AML-193 (cell line): ENCODE results near the gene MDP1.

ENCODE experiments used
- DNase-seq, 2 experiments: peaks; one replicate each; lab custom pipeline; 2025; lab: John Stamatoyannopoulos, UW

MDP1 gene

DNA sequence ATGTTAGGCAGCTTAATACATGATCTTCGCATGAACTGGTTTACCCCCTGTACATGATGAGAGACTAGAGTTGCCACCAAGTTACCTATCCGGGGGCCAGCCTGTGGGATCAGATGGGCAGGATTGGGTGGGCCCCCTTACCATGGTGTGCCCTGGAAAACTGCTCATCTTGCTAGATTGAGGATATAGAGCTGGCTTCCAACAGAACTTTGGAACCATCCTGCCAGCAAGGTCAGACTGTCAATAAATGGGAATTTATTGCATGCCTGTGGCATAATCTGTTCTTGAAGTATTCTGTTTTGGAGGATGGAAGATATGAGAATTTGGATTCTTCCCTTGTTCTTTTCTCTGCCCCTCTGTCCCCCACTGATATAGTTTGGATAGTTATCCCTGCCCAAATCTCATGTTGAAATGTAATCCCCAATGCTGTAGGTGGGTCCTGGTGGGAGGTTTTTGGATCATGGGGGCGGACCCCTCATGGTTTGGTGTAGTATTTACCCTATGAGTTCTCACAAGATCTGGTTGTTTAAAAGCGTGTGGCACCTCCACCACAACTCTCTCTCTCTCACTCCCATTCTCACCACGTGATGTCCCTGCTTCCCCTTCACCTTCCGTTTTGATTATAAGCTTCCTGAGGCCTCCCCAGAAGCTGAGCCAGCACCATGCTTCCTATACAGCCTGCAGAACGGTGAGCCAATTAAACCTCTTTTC lies 16.9 kb downstream of the MDP1 start:
- no peak for DNase-seq

DNA sequence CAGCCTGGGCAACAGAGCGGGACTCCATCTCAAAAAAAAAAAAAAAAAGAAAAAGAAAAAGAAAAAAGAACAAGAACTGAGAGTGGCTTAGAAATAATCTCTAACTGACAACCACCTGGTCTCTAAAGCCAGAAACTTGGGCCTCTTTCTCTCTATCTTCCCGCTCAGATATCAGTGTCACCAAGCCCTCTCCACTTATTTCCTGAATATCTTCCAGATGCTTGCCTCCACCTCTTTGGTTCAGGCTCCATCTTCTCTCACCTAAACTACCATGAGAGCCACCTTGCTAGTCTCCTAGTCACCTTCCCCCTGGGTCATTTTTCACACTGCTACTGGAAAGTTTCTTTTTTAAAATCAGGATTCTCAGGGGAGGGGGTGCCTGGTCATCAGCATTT lies 18.8 kb downstream of the MDP1 start:
- DNase-seq, result no peak

DNA sequence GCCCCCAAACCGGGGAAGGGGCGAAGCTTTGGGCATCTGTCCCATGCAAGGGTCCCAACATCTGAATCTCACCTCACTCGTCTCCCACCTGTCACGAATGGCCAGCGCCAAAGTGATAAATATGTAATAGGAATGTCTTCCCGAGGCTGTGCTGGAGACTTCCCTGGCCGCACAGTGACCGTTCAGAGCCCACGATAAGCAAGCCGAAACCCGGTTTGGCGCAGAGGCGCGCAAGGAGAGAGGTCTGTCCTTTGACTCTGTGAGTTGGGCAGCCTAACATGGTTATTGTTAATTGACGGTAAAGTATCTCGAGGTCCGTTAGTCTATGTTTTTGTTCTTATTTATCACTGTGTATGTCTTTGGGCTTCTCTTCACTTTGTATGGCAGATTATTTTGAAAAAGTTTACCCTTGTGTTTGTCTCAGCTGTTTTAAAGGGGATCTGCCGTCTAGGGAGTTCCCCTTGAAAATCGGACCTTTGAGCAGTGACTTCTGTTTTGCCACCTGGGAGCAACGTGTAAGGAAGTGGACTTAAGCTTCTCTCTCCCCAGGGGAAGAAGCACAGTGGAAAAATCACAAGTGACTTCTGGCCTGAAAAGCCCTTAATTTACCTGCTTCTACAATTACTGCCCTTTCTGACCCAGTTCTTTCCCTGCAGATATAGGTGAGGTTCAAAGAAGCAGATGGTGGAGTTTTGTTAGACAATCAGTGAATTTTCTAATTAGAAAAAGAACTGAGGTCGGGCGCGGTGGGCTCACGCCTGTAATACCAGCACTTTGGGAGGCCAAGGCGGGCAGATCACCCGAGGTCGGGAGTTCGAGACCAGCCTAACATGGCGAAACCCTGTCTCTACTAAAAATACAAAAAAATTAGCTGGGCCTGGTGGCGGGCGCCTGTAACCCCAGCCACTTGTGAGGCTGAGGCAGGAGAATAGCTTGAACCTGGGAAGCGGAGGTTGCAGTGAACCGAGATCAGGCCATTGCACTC lies 19.5 kb downstream of the MDP1 start:
- peak in 1 of 2 experiments; percentile 56 for DNase-seq

DNA sequence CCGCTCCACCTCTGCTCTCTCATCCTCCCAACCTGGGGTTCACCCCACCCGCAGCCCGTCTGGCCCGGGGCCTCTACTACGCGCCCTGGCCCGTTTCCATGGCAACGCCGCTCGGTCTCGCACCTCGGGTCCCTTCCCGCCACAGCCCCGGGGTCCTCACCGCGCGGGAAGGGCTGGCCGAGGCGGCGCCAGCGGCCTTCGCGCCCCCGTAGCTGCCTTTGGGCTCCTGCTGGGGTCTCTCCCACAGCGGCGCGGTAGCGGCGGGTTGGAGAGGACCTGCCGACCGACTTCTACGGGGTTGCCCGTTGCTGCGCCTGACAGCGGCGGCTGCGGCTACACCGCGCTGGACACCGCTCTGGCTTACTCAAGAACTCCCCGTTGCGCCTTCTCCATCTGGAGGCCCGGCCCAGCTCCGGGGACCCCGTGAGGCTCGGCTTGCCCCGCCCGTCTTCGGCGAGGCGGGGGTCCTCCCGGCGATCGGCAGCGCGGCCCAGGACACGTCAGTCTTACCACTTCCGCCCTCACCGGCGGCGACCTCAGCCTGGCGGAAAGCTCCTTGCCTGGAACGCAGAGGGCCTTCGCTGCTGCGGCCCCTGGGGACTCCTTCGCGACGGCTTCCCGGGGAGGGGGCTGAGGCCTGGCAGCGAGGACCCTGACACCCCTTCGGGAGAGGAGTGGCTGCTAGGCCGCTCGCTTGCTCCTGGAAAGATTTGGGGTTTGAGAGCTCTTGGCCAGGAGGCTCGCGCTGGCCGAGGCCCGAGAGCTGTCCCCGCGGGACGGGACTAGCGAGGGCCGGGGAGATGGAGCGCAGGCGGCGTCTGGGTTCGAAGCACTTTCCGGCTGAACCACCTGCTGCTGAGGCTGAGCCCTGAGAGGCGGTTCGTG lies 20.4 kb downstream of the MDP1 start, which contains the start of gene TM9SF1:
Gene TM9SF1, minus strand, starts transcription at position 256 of the 885 bp plus-strand sequence. CDS start 422 bp downstream, outside the sequence.
- peak; percentile 64 to 74 for DNase-seq

DNA sequence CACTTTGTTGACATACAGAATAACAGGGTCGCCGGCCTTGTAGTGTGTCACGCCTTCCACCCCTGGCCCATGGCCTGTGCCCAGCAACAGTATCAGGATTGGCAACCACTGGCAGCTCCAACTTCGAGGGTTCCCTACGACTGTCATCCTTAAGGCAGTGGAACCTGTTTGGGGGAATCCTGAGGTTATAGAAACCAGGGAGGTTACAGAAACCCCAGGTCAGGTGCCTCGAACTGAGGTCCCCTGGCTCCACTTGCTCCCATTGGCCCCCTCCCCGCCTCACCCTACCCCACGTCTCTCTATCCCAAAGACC lies 21.0 kb downstream of the MDP1 start:
- DNase-seq, result no peak

DNA sequence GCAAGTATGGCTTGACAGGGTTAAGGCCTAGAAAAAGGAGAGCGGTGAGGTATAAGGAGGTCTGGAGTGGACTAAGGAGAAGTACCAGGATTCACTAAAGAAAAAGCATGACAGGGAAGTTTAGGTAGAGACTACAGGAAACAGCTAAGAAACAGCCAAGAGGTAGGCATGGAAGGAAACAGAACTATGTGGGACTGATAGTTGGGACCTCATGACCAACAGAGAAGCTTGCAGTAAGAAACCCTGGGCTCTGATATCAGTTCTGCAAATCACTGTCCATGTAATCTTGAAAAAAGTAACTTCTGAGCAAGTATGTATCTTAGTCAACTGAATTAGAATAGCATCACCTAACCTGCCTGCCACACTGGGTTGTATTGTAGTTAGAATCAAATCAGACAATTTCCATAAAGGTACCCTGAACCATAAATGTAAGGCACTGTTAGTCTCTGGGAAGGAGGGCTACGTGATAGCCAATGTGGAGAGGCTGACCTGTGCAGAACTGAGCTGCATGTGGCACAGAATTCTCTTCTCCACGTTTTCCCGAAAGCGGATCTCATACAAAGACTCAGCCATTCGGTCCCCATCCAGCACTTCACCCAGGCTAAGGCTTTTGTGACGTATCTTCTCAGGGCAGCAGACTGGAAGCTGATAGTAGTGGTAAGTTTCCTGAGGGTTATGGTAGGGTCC lies 21.5 kb downstream of the MDP1 start:
- DNase-seq, result no peak

DNA sequence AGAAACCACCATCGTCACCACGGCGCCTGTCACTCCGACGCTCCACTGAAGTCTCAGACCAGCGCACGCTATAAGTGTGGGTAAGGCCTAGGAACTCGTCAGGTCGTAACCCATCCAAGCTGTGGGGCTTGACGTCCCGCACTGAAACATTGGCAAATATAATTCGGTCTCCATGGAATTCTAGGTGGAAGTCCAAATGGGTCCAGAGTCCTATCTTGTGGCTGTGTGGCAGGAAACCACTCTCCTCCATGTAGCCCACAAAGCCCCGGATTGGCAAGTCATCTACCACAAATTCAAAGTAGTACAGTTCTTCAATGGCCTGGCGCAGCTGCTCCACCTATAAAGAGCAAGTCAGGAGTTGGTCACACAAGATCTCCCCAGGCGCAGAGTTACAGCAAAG lies 22.9 kb downstream of the MDP1 start:
- no peak for DNase-seq

DNA sequence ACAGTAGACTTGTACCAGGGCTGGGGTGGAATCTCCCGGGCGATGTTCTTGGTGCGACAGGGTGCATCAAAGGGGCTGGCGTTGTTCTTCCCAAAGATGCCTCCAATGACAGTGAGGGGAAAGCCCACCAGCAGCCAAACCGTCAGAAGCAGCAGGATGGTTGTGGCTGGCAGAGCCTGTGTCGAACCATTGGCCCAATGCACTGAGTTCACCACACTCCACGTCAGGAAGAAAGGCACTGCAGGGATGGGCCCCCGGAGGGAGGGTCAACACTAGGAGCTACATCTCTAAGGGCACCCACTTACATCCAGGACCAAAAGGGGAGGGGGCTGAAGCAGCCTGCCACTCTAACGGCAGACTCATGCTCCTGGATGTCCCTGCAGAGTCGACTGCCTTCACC lies 25.4 kb downstream of the MDP1 start:
- no peak for DNase-seq

DNA sequence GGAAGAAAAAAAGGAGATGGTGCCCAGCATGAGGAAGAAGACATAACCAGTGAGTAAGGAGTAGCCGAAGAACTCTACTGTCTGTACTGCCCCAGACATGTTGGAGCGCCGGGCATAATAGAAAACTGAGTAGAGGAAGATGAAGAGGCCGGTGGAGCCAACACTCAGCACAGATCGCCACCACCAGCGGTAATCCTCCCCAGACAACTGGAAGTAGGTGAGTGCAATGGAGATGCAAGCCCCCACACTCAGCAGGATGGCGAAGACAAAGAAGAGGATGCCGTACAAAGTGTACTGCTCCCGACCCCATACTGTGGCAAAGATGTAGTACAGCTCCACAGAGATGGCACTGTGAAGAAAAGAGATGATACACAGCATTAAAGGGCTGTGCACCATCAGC lies 26.4 kb downstream of the MDP1 start:
- no peak for DNase-seq

DNA sequence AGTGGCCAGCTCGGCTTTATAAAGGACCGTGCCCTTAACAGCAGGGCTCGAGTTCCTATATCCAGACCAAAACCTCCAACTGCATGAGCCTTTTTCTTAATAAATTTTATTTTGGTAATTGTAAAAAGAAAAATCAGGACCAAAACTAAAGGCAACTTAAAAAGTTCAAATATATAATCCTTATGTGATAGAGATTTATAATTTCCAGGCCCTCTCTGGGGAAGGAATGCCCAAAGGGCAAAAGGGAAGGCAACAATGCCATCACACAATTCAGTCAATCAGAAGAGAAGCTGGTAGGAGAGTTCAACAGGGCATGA lies 26.8 kb downstream of the MDP1 start:
- no peak for DNase-seq

DNA sequence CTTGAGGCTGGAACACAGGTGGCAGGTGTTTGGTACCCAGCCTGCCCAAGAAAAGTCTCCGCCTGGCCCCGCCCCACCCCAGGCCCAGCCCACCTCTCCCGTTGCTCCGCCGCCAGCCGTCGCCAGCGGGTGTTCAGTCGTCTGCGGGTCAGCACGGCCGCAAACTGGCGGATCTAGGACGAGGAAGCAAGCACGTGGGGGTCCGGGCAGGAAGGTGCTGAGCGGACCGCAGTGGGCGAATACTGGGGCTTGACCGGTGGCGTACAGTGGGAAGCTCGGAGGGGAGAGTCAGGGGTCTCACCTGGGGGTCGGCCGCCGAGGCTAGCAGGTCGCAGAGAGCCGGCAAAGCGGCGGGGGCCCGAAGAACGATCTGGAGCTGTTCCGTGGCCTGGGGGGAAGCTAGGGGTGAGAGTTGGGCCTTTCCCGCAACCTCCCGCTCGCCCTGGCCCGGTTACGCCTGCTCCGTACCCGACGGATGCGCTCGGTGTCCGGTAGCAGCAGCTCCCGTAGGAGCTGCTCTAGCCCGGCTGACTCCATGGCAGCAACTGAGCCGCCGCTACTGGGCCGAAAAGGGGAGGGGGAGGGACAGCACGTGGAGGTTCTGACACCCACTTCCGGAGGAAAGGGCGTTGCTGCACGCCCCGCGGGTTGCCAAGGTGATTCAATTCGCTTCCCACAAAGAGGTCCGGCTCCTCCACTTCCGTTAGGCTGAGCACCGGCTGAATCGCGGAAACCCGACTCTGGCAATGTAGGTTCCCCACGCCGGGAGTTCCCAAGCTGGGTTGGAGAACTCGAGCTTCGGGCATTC lies 27.4 kb downstream of the MDP1 start, which contains the start of gene IPO4:
Gene IPO4, minus strand, starts transcription at position 566 of the 808 bp plus-strand sequence. Its CDS starts 29 bp downstream, at position 537.
- DNase-seq, result peak; percentile 94 to 96

DNA sequence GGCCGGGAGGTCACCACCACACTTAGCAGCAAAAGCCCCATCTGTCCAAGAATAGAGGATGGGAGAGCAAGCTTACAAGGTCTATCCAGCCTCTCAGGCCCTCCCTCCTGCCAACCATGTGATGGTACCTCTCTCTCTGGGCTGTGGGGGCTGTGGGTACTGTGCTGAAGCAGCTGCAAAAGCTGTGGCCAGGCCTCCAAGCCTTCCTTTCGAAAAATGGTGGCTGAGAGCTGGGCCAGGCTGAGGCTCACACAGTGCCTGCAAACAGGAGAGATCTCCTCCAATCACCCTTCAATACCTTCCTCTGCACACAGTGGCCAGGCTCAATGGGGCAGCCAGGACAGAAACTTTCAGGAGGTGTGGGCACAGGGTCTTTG lies 28.3 kb downstream of the MDP1 start:
- no peak for DNase-seq

DNA sequence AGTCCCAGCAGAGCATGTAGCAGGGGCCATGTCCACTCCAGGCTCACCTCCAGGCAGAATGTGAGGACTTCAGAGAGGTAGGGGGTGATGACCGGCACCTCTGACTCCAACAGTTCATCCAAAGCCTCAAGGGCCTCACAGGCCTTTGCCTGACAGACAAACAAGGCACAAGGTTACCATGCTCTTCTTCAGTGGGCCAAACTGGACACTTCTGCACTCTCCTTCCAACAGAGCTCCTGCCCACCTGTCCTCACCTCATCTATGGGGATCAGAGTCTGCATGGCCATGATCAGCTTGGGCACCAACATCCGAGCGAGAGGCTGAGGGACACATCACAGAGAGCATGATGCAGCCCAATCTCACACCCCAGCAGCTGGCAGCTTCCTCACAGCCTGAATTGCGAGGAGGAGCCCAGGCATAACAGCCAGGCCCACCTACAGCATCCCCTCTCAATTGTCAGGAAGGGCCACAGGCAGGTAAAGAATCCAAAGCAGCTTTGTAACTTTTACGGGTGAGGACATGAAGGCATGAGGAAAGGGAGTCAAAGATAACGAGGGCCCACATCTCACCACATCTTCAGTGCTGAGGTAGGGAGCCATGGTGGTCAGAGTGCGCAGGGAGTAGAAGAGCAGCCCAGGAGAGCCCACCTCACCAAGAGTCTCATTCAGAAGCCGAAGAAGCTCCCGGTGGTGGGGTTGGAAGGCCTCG lies 28.9 kb downstream of the MDP1 start:
- no peak for DNase-seq

DNA sequence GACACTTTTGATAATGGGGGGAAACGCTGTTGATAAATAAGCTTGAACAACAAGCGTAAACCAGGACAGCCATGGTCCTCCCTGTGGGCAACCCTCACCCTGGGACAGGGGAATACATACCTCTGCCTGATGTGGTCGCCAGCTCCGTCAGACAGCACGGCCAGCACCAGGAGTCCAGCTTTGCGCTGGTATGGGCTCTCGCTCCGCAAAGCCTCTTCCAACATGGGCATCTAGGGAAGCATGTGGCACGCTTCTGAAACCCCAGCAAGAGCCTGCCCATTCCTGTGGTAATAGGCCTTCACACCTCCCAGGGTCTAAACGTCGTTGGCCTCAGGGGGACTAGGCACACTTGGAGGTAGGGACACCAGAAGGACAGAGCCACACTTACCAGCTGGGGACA lies 30.1 kb downstream of the MDP1 start:
- no peak for DNase-seq

DNA sequence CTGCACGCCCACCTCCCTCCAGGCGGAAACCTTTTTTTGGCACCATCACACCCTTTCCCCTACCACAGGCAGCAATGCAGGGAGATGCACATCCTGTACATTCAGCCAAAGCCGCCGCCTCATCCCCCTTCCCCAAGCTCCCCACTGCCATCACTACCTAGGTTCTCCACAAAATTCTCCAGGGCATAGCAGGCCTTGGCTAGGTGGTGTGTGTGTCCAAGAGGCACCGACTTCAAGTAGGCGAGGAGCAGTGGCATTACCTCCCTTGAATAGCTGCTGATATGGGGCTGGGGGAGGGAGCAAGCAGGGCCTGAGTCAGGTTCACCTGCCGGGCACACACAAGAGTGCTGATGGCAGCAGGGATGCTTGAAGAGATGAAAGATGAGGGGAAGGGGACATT lies 30.8 kb downstream of the MDP1 start:
- no peak for DNase-seq

DNA sequence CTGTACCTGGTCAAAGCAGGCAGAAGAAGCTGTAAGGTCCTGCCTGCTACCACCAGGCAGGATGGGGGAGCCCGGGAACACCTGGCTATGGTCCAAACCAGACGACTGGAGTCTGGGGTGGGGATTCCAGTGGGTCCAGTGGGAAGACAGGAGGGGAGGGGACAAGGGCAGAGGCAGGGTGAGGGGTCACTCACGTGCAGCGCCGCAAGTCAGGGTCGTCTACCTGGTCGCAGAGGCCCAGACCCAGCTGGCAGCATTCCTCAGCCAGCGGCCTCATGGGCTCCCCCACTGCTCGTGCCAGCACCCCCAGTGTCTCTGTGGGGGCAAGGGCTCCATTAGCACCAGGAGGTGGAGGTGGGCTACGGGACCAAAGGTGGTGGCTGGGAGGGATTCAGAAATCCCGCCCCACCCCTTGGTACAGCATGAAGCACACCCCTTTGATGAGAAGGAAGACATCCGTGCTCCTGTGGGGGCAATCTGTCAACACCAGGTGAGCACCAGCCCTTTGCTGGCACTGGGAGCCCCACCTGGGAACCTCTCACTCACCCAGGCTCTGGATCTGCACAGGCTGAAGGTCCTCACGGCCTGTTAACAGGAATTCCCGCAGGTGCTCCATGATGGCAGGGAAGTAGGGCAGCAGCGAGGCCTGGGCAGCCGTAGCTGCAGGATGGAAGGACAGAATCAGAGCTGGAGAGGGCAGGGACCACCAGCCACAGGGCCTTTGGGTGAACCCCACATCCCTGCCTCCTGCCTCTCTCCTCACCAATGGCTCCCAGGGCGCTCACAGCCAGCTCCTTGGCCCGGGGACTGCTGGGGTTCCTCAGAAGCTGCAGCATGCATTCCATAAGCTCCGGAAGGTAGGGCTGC lies 31.5 kb downstream of the MDP1 start:
- no peak for DNase-seq

DNA sequence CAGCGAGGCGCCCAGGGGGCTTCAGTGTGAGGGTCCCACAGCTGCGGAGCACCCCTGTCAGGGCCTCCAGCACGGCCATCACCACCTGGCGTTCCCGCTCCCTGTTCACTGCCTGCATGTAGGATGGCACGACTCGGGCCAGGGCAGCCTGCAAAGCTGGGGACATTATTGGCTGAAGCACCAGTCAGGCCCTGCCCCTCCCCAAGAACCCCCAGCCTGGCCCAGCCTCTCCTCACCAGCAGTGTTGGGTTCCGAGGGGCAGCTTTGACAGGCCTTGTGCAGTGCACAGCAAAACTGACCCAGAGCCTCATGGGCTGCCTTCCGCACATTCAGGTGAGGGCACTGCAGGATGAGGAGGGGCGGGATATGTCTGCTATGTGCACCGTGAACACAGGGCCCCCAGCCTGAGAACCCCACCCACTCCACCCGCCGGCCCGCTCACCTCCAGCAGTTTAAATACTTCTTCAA lies 32.8 kb downstream of the MDP1 start:
- DNase-seq, result no peak

DNA sequence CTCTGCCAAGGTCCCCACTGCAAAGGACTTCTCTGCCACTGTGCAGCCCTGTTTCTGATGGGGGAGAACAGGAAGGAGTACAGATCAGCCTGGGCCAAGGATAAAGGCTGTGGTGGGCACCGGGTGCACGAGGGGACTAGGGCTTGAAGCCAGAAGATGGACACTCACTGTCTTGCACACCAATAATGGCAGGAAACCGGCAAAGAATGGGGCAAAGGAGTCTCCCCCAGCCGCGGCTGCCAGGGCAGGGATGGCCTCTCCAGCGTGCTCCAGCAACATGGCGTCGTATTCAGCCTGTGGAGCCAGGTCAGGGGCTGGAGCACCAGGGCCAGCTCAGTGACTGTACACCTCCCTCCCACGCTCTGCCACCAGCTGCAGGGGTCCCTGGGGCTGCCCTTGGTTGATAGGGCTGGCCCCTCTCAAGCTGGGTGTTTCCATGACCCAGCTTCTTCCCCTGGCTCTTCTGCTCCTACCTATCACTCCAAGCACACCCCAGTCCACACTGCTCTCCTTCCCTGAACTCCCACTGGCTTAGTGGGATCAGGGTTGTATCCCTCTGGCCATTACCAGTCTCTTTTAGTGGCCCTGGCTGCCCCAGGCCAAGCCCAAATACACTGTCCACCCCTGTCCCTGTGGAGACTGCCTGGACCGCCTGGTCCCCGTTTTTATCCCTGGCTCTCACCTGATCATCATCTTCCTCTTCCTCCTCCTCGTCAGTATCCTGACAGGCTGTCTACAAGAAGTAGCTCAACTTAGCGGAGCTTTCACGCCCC lies 33.6 kb downstream of the MDP1 start:
- DNase-seq, result no peak
